HL-60 (cell line): Measurements from ENCODE around the gene NUFIP2.

Source experiments
- DNase-seq, 2 experiments: peaks; one replicate each; pipeline ENCODE4 v3.0.0-alpha.2; 2010 to 2020; ENCODE audit warnings: low read depth in 1 of 2, low spot score in 1 of 2
- H3K27ac ChIP-seq: fragments of 250-450 bp; sonication (Bioruptor Pico); replicated peaks from 2 replicates; pipeline ENCODE4 v1.5.1; 2020; ENCODE audit warnings: mild to moderate bottlenecking, moderate library complexity
- H3K27me3 ChIP-seq: fragments of 250-450 bp; sonication (Bioruptor Pico); 2 replicates; pipeline ENCODE4 v1.5.1; 2021; ENCODE audit warnings: mild to moderate bottlenecking, moderate library complexity; ENCODE audit not compliant: insufficient read depth, poor library complexity, severe bottlenecking
- H3K4me3 ChIP-seq: replicated peaks from 2 replicates; pipeline ENCODE4 v1.5.1; 2011; ENCODE audit warnings: mild to moderate bottlenecking, control low read depth, low read length; ENCODE audit not compliant: insufficient read depth
- GABPA ChIP-seq: IDR thresholded peaks from 2 replicates; pipeline ENCODE4 v1.6.1; 2012; ENCODE audit warnings: low read depth
- POLR2AphosphoS5 ChIP-seq: IDR thresholded peaks from 2 replicates; pipeline ENCODE4 v1.6.1; 2012; ENCODE audit warnings: low read depth
- SPI1 ChIP-seq: IDR thresholded peaks from 2 replicates; pipeline ENCODE4 v1.6.1; 2012; ENCODE audit warnings: low read depth, mild to moderate bottlenecking, borderline replicate concordance
- TF ChIP-seq, protein P1 (sequence below): IDR thresholded peaks from one replicate; pipeline ENCODE4 v1.5.1; 2011; ENCODE audit warnings: low read length, control low read depth, inconsistent platforms; ENCODE audit not compliant: insufficient read depth
- TF ChIP-seq, protein P2 (sequence below): IDR thresholded peaks from 2 replicates; pipeline ENCODE4 v1.6.1; 2012; ENCODE audit warnings: low read depth; ENCODE audit not compliant: insufficient replicate concordance

Gene NUFIP2

DNA sequence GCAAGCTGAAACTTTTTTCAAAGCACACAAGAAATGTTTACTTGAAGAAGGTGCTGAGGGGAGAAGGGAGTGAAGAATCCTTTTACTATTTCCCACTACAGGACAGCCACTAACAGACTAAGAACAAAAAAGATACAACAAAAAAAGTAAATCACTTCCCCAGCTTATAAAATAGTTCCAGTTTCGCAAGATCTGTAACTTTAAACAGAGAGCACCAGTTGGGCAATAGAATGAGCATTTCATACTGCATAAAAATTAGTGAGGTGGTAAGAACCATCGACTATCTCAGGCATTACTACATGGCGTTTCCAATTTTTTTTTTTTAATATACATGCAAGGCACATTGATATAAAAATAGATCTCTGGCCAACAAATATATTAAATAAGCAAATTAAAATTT, 36.2 kb downstream of the NUFIP2 start:
- DNase-seq, result no peak
- Histone ChIP-seq H3K4me3 (no peak overlapping the region), H3K27ac (no peak overlapping the region), H3K27me3 (no peaks in the 10 kb centered on the region)
- TF ChIP-seq SPI1 (no peak), POLR2AphosphoS5 (no peak), GABPA (no peak)

DNA sequence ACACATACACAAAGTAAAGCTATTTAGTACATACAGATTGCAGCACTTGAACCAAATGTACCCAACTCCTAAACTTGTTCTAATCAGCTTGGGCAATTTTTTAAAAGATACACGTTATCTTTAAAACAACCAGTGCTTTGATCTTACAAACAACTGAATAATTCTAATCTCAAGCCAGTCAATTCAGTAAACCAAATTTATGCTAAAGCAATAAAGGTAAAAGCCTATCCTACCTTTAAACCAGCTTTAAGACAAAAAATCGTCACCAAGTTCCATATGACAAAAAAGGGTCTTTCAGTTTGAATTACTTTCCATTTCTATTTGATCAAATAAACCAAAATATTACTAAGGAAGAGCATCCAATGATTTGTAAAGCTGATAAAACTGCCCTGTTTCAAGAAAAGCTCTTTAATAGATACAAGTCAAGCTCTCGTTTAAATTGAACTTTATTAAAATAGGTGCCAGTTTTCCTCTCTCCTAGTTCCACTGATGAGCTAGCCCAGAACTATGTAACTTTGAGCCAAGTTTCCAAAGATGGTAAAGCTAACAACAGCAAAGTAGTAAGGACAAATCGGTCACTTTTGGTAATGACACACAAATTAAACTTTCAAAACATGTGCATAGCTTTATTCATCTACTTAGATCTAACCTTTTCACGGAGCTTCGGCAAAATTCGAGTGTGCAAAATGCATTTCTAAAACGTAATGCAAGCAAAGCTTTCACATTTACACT, 37.0 kb downstream of the NUFIP2 start:
- H3K27ac ChIP-seq, result no peak overlapping the region
- TF ChIP-seq SPI1 (no peak), GABPA (no peak), POLR2AphosphoS5 (no peak)
- TF ChIP-seq, protein P1, sequence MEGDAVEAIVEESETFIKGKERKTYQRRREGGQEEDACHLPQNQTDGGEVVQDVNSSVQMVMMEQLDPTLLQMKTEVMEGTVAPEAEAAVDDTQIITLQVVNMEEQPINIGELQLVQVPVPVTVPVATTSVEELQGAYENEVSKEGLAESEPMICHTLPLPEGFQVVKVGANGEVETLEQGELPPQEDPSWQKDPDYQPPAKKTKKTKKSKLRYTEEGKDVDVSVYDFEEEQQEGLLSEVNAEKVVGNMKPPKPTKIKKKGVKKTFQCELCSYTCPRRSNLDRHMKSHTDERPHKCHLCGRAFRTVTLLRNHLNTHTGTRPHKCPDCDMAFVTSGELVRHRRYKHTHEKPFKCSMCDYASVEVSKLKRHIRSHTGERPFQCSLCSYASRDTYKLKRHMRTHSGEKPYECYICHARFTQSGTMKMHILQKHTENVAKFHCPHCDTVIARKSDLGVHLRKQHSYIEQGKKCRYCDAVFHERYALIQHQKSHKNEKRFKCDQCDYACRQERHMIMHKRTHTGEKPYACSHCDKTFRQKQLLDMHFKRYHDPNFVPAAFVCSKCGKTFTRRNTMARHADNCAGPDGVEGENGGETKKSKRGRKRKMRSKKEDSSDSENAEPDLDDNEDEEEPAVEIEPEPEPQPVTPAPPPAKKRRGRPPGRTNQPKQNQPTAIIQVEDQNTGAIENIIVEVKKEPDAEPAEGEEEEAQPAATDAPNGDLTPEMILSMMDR, result no peak
- TF ChIP-seq, protein P2, sequence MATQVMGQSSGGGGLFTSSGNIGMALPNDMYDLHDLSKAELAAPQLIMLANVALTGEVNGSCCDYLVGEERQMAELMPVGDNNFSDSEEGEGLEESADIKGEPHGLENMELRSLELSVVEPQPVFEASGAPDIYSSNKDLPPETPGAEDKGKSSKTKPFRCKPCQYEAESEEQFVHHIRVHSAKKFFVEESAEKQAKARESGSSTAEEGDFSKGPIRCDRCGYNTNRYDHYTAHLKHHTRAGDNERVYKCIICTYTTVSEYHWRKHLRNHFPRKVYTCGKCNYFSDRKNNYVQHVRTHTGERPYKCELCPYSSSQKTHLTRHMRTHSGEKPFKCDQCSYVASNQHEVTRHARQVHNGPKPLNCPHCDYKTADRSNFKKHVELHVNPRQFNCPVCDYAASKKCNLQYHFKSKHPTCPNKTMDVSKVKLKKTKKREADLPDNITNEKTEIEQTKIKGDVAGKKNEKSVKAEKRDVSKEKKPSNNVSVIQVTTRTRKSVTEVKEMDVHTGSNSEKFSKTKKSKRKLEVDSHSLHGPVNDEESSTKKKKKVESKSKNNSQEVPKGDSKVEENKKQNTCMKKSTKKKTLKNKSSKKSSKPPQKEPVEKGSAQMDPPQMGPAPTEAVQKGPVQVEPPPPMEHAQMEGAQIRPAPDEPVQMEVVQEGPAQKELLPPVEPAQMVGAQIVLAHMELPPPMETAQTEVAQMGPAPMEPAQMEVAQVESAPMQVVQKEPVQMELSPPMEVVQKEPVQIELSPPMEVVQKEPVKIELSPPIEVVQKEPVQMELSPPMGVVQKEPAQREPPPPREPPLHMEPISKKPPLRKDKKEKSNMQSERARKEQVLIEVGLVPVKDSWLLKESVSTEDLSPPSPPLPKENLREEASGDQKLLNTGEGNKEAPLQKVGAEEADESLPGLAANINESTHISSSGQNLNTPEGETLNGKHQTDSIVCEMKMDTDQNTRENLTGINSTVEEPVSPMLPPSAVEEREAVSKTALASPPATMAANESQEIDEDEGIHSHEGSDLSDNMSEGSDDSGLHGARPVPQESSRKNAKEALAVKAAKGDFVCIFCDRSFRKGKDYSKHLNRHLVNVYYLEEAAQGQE, result no peak
- H3K27me3 ChIP-seq, result no peaks in the 10 kb centered on the region
- no peak overlapping the region for H3K4me3 ChIP-seq
- no peak for DNase-seq

DNA sequence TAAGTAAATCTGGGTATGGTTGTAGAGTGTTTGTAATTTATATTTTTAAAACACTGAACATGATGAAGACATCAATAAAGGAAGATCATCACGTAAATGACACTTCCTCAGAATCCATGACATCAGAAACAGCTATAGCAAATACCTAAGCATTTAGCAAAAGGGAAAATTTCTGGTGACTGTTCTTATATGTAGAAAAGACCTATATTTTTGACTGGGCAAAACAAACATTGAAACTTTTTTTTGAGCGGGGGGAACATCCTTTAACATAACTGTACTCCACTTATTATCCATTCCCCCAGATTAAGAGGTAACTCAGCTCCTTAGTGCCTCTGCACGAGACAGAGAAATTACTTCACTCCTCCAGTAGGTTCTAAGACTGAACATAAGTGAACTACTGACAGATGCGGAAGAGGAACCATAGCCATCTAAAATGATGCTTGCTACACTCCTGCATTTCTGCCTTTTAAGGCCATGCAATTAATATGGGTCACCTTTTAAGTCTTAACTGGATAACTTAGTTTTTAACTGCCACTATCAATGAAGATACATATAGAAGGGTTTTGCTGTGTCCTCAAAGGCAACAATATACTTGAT, 37.9 kb downstream of the NUFIP2 start:
- Histone ChIP-seq H3K4me3 (no peak overlapping the region), H3K27me3 (no peaks in the 10 kb centered on the region), H3K27ac (no peak overlapping the region)
- DNase-seq, result peak in 1 of 2 experiments; percentile 43
- TF ChIP-seq GABPA (no peak), SPI1 (no peak), POLR2AphosphoS5 (no peak)
- TF ChIP-seq, protein P2, result no peak
- TF ChIP-seq, protein P1, result no peak

DNA sequence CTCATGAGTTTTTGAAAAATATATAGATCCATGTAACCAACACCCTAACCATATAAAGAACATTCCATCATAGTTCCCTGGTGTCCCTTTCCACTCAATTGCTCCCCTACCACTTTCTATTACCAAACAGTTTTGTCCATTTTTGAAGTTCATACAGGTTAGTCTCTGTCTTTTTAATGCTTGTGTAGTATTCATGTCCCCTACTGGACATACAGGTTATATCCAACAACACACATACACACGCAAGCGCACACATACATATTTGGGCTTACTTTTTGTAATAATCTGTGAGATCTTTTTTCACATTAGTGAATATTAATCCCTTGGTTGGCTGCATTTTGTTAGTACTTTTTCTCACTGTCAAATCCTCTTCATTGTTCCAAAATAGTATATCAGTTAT, 40.9 kb downstream of the NUFIP2 start:
- DNase-seq, result no peak
- Histone ChIP-seq H3K27me3 (no peaks in the 10 kb centered on the region), H3K4me3 (no peak overlapping the region), H3K27ac (no peak overlapping the region)
- TF ChIP-seq SPI1 (no peak), POLR2AphosphoS5 (no peak)
- TF ChIP-seq, protein P2, result no peak
